Immature natural killer cell (primary cell): ENCODE measurements around the gene MVK. TPM values are rescaled to one million over a fixed set of nuclear protein-coding genes. Genes with fewer than 3 reads are reported as not detected.

Source experiments
- DNase-seq, 3 donors: peaks; one replicate each; pipeline ENCODE4 v3.0.0; 2022; ENCODE audit warnings: mixed read lengths in 1 of 3
- H3K27ac Mint-ChIP-seq, 6 donors: one replicate each; pipeline ENCODE4 v1.8.0; 2020; ENCODE audit warnings: mixed read lengths in 6 of 6, mild to moderate bottlenecking in 5 of 6, inconsistent platforms in 4 of 6, moderate library complexity in 3 of 6
- H3K27me3 Mint-ChIP-seq, 3 donors: one replicate each; pipeline ENCODE4 v1.8.0; 2020 to 2021; ENCODE audit warnings: low read depth in 3 of 3, mild to moderate bottlenecking in 3 of 3, mixed read lengths in 3 of 3, moderate library complexity in 3 of 3, inconsistent platforms in 1 of 3
- H3K36me3 Mint-ChIP-seq, 3 donors: one replicate each; pipeline ENCODE4 v1.8.0; 2020; ENCODE audit warnings: mixed read lengths in 3 of 3, inconsistent platforms in 2 of 3, mild to moderate bottlenecking in 2 of 3
- H3K4me1 Mint-ChIP-seq, 2 donors: one replicate each; pipeline ENCODE4 v1.8.0; 2020; ENCODE audit warnings: inconsistent platforms in 2 of 2, mild to moderate bottlenecking in 2 of 2, mixed read lengths in 2 of 2, moderate library complexity in 1 of 2
- H3K4me3 Mint-ChIP-seq, 5 donors: one replicate each; pipeline ENCODE4 v1.8.0; 2020; ENCODE audit warnings: mild to moderate bottlenecking in 5 of 5, mixed read lengths in 5 of 5, inconsistent platforms in 3 of 5, moderate library complexity in 3 of 5
- H3K9me3 Mint-ChIP-seq, 6 donors: one replicate each; pipeline ENCODE4 v1.8.0; 2020; ENCODE audit warnings: mild to moderate bottlenecking in 6 of 6, mixed read lengths in 6 of 6, inconsistent platforms in 4 of 6, moderate library complexity in 3 of 6
- polyA plus RNA-seq, 3 donors: library from polyadenylated mRNA; unstranded; fragments of 300-500 nt; fragmentation: Illumina TruSeq; gene quantifications; one replicate each; pipeline ENCODE4 v1.2.3, GENCODE V29; 2021

The MVK gene
- polyA plus RNA-seq, 3 donors from 2014 or later: 3.4 to 4.9 (median 4.2) TPM

GRCh38 chr12:109617491-109617890, 43.9 kb downstream of the MVK start:
- Mint-ChIP-seq H3K27ac (no peak overlapping the region), H3K4me1 (no peaks in the 10 kb centered on the region), H3K4me3 (no peak overlapping the region), H3K36me3 (no peaks in the 10 kb centered on the region), H3K27me3 (peaks cover 2 to 19% (median 7%) of the 10 kb centered on the region in 3 donors), H3K9me3 (no peaks in the 10 kb centered on the region)
- DNase-seq: no peak

- H3K27me3 Mint-ChIP-seq: peaks cover 3 to 20% (median 8%) of the 10 kb centered on the region in 3 donors
- DNase-seq: no peak
- no peaks in the 10 kb centered on the region for H3K36me3 Mint-ChIP-seq
- H3K27ac Mint-ChIP-seq: no peak overlapping the region
- no peak overlapping the region for H3K4me3 Mint-ChIP-seq
- no peaks in the 10 kb centered on the region for H3K9me3 Mint-ChIP-seq
- no peaks in the 10 kb centered on the region for H3K4me1 Mint-ChIP-seq
Observed at GRCh38 chr12:109618082-109618481, 44.5 kb downstream of the MVK start.

GRCh38 chr12:109619002-109619604, 45.5 kb downstream of the MVK start:
- Mint-ChIP-seq H3K27me3 (peaks cover 3 to 20% (median 5%) of the 10 kb centered on the region in 3 donors), H3K4me1 (no peaks in the 10 kb centered on the region), H3K36me3 (no peaks in the 10 kb centered on the region), H3K4me3 (no peak overlapping the region), H3K9me3 (no peaks in the 10 kb centered on the region), H3K27ac (no peak overlapping the region)
- DNase-seq: no peak

- Mint-ChIP-seq H3K36me3 (no peaks in the 10 kb centered on the region), H3K4me1 (no peaks in the 10 kb centered on the region), H3K4me3 (no peak overlapping the region), H3K9me3 (no peaks in the 10 kb centered on the region), H3K27me3 (peaks cover 3 to 16% (median 12%) of the 10 kb centered on the region in 3 donors), H3K27ac (no peak overlapping the region)
- no peak for DNase-seq
Observed at GRCh38 chr12:109621211-109621694, 47.7 kb downstream of the MVK start.

GRCh38 chr12:109621901-109622364, 48.3 kb downstream of the MVK start:
- Mint-ChIP-seq H3K27me3 (peaks cover 3 to 12% (median 11%) of the 10 kb centered on the region in 3 donors), H3K27ac (peak overlapping the region in 1 of 6 donors; percentile 24), H3K4me3 (no peak overlapping the region), H3K36me3 (no peaks in the 10 kb centered on the region), H3K9me3 (no peaks in the 10 kb centered on the region), H3K4me1 (no peaks in the 10 kb centered on the region)
- DNase-seq: no peak

GRCh38 chr12:109624467-109624866, 50.9 kb downstream of the MVK start:
- DNase-seq: no peak

GRCh38 chr12:109625131-109625559, 51.6 kb downstream of the MVK start:
- Mint-ChIP-seq H3K9me3 (no peaks in the 10 kb centered on the region), H3K4me1 (no peaks in the 10 kb centered on the region), H3K27me3 (peaks cover 3 to 23% (median 13%) of the 10 kb centered on the region in 3 donors), H3K36me3 (no peaks in the 10 kb centered on the region), H3K27ac (no peak overlapping the region), H3K4me3 (no peak overlapping the region)
- no peak for DNase-seq

More at GRCh38 chr12:109624467-109624866, 50.9 kb downstream of the MVK start:
- no peaks in the 10 kb centered on the region for H3K9me3 Mint-ChIP-seq
- no peaks in the 10 kb centered on the region for H3K36me3 Mint-ChIP-seq
- peaks cover 3 to 22% (median 13%) of the 10 kb centered on the region in 3 donors for H3K27me3 Mint-ChIP-seq
- no peak overlapping the region for H3K4me3 Mint-ChIP-seq
- no peak overlapping the region for H3K27ac Mint-ChIP-seq
- no peaks in the 10 kb centered on the region for H3K4me1 Mint-ChIP-seq

- no peak overlapping the region for H3K4me3 Mint-ChIP-seq
- H3K27ac Mint-ChIP-seq: no peak overlapping the region
- no peaks in the 10 kb centered on the region for H3K9me3 Mint-ChIP-seq
- DNase-seq: no peak
- H3K27me3 Mint-ChIP-seq: peaks cover 3 to 23% (median 13%) of the 10 kb centered on the region in 3 donors
- no peaks in the 10 kb centered on the region for H3K4me1 Mint-ChIP-seq
- H3K36me3 Mint-ChIP-seq: no peaks in the 10 kb centered on the region
Observed at GRCh38 chr12:109625749-109626377, 52.3 kb downstream of the MVK start.

GRCh38 chr12:109626378-109627115, 53.0 kb downstream of the MVK start:
- H3K4me1 Mint-ChIP-seq: no peaks in the 10 kb centered on the region
- H3K36me3 Mint-ChIP-seq: no peaks in the 10 kb centered on the region
- H3K9me3 Mint-ChIP-seq: no peaks in the 10 kb centered on the region
- DNase-seq: no peak
- H3K27me3 Mint-ChIP-seq: peaks cover 3 to 23% (median 12%) of the 10 kb centered on the region in 3 donors
- H3K4me3 Mint-ChIP-seq: no peak overlapping the region
- H3K27ac Mint-ChIP-seq: no peak overlapping the region

GRCh38 chr12:109627633-109628032, 54.0 kb downstream of the MVK start:
- H3K27ac Mint-ChIP-seq: no peak overlapping the region
- no peaks in the 10 kb centered on the region for H3K9me3 Mint-ChIP-seq
- H3K4me3 Mint-ChIP-seq: no peak overlapping the region
- H3K27me3 Mint-ChIP-seq: peaks cover 3 to 22% (median 14%) of the 10 kb centered on the region in 3 donors
- H3K4me1 Mint-ChIP-seq: no peaks in the 10 kb centered on the region
- no peak for DNase-seq
- H3K36me3 Mint-ChIP-seq: no peaks in the 10 kb centered on the region

GRCh38 chr12:109630107-109630506, 56.5 kb downstream of the MVK start:
- H3K36me3 Mint-ChIP-seq: no peaks in the 10 kb centered on the region
- no peak overlapping the region for H3K27ac Mint-ChIP-seq
- peaks cover 9 to 18% (median 16%) of the 10 kb centered on the region in 3 donors for H3K27me3 Mint-ChIP-seq
- no peaks in the 10 kb centered on the region for H3K4me1 Mint-ChIP-seq
- H3K9me3 Mint-ChIP-seq: peaks cover 0 to 6% (median 1%) of the 10 kb centered on the region in 6 donors
- no peak overlapping the region for H3K4me3 Mint-ChIP-seq
- DNase-seq: no peak

GRCh38 chr12:109630815-109631214, 57.2 kb downstream of the MVK start:
- no peak overlapping the region for H3K4me3 Mint-ChIP-seq
- no peaks in the 10 kb centered on the region for H3K4me1 Mint-ChIP-seq
- H3K9me3 Mint-ChIP-seq: peaks cover 0 to 6% (median 1%) of the 10 kb centered on the region in 6 donors
- no peak for DNase-seq
- H3K27ac Mint-ChIP-seq: no peak overlapping the region
- H3K27me3 Mint-ChIP-seq: peaks cover 9 to 18% (median 14%) of the 10 kb centered on the region in 3 donors
- no peaks in the 10 kb centered on the region for H3K36me3 Mint-ChIP-seq

- Mint-ChIP-seq H3K36me3 (no peaks in the 10 kb centered on the region), H3K27ac (no peak overlapping the region), H3K4me3 (no peak overlapping the region), H3K9me3 (peaks cover 0 to 6% (median 1%) of the 10 kb centered on the region in 6 donors), H3K27me3 (peaks cover 9 to 18% (median 11%) of the 10 kb centered on the region in 3 donors), H3K4me1 (no peaks in the 10 kb centered on the region)
- DNase-seq: no peak
Observed at GRCh38 chr12:109631302-109631701, 57.7 kb downstream of the MVK start.

GRCh38 chr12:109631751-109632150, 58.2 kb downstream of the MVK start:
- H3K27ac Mint-ChIP-seq: no peak overlapping the region
- no peak for DNase-seq
- no peak overlapping the region for H3K4me3 Mint-ChIP-seq
- H3K27me3 Mint-ChIP-seq: peaks cover 9 to 18% (median 11%) of the 10 kb centered on the region in 3 donors
- no peaks in the 10 kb centered on the region for H3K36me3 Mint-ChIP-seq
- H3K9me3 Mint-ChIP-seq: peaks cover 0 to 6% (median 1%) of the 10 kb centered on the region in 6 donors
- H3K4me1 Mint-ChIP-seq: no peaks in the 10 kb centered on the region
